NCI-H2171 treated with DMSO at 0.1 percent for 48 hours (cell line): Measurements from ENCODE around the gene GRIN1.

ENCODE experiments used
- DNase-seq: peaks from one replicate; lab custom pipeline; 2025; lab: John Stamatoyannopoulos, UW

GRIN1 gene

DNA sequence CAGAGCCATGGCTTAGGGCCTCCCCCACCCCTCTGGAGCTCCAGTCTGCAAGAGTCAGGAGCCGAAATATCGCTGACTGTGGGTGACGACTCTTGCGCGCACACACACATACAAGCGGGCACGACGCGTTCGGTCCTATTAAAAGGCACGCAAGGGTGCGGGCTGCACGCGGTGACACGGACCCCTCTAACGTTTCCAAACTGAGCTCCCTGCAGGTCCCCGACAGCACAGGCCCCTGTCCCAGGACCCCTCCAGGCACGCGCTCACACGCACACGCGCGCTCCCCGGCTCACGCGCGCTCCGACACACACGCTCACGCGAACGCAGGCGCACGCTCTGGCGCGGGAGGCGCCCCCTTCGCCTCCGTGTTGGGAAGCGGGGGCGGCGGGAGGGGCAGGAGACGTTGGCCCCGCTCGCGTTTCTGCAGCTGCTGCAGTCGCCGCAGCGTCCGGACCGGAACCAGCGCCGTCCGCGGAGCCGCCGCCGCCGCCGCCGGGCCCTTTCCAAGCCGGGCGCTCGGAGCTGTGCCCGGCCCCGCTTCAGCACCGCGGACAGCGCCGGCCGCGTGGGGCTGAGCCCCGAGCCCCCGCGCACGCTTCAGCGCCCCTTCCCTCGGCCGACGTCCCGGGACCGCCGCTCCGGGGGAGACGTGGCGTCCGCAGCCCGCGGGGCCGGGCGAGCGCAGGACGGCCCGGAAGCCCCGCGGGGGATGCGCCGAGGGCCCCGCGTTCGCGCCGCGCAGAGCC, at the start of gene GRIN1:
Gene GRIN1 (plus strand): TSS at position 433 of the 746 bp plus-strand sequence. CDS start 333 bp downstream, outside the sequence.
- DNase-seq = peak; percentile 59

DNA sequence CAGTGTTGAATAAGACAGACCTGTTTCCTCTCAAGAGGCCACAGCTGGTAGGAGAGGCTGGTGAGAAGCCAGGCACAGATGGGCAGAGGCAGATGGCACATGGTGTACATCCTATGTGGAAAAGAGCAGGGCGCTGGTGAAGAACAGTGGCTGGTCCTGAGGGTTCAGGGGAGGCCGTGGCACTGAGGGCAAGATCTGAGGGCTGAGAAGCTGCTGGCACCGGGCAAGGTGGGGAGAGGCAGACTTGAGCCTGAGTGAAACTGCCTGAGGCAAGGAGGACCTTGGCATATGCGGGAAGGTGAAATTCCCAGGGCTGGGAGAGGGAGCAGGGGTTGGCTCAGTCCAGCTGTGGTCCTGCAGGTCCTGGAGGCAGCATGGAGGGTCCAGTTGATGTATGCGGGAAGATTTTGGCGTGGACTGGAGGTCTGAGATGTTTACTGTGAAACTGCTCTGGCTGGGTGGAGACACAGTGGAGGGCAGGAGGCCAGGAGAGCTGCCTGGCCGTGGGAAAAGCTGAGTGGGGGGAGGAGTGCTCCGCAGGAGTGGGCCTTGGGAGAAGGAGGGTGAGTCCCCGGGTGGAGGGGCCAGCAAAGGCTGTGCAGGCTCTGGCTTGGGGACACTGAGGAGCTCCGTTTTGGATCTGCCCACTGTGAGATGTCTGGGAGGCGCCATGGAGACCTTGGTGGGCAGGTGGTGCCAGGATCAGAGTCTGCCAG, 49.6 kb upstream of the GRIN1 start:
- DNase-seq = peak; percentile 89

DNA sequence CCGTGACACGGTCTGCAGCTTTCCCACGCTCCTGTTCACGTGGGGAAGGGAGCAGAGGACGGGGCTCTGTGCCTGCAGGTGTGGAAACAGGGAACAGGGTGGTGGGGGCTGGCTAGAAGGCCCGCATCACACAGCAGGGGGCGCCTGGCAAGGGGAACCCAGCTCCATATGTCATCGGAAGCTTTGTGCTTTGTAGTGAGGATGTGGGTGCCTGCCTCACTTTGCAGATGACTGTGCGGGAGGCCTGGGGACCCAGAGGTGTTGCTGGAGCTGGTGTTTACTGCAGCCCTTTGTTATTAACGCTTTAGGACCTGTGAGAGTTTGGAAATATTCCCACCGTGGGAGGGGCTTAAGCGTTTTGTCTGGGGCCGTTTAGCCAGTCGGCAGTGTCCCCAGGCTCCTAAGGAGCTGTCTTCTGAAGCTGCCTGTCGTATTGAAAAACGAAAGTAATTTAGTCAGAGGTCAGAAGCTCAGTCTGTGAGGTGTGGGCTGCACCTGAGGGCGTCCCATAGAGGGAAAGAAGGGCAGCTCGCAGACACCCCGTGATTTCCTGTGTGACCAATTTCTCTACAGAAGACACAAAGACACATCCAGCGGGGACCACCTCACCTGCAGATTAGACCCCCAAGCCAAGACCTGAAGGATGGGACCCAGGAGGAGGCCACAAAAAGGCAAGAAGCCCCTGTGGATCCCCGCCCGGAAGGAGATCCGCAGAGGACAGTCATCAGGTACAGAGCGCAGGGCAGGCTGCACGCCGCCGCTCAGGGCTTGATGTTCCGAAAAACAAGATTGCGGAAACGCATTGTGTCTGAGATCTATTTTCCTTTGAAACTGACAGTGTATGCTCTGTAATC, 43.1 kb upstream of the GRIN1 start:
- peak; percentile 71 for DNase-seq

DNA sequence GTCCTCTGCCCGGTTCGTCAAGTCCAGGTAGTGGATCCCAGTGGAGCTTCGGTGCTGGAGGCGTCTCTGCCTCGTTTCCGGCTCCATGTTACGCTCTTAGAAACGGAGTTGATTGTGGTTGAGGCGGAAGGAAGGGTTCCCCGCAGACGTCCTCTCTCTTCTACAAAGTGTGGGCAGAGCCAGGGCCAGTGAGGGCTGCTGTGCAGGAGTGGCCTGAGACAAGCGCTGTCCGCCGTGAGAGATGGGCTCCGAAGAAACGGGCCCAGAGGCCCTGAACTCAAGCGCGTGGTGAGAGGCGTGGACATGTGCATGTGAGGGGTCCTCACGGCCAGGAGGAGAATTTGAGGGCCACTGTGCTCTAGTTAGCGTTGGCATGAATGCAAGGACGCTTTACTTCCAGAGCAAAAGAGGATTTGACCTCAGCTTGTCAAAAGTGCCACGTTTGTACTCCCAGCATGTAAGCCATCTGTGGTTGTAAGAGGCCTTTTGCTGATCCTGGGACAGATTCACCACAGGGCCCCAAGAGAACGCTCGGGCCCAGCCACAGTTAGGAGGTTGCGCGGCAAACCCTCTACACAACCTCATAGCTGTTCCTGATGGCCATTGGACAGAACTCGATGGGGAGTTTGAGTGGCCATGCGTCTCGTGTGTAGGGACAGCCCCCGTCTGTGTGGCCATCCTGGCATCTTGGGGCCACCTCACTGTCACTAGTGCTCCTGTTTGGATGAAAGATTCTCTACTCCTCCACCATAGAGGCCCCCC, 42.0 kb upstream of the GRIN1 start:
- no peak for DNase-seq

DNA sequence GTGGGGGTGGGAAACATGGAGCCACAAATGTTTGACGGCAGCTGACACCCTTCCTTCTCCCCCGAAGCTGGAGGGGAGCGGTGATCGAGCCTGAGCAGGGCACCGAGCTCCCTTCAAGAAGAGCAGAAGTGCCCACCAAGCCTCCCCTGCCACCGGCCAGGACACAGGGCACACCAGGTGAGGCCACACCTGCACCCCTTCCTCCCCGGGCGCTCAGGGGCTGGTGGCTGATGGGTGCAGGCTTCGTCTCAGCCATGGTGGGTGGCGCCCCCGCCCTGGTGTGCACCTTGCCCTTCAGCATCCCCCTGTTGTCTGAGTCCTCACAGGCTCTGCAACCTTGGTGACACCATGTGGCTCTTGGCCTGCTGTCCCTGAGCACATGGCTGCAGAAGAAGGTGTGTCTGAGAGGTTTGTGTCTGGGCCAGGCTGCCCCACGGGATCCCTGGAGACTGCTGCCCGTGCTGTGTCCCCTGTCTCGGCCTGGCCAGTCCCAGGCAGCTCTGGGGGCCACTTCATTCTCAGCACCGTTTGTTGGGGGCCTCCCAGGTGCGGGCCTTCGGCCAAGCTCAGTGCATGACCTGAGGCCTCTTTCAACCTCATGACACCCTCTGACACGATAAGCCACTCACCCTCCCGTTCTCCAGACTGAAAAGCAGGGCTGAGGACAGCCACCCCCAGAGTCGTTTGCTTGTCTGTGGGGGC, 41.0 kb upstream of the GRIN1 start:
- no peak for DNase-seq

DNA sequence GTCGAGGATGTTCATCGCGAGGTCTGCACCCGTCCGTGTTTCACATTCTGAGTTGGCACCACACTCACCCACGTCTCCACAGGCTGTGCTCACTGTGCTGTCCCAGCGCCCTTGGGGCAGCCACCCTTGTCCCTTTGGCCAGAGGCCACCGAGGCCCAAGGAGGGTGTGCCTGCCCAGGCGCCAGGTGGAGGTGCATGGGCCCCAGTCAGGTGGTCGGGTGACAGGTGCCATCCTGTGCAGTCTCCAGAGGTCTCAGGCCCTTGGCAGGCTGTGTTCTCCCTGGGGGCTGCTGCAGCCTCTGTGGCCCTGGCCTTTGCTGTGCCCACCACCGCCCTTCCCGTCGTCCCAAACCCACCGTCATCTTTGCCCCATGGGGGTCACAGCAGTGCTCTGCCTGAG, 39.7 kb upstream of the GRIN1 start:
- DNase-seq = no peak

DNA sequence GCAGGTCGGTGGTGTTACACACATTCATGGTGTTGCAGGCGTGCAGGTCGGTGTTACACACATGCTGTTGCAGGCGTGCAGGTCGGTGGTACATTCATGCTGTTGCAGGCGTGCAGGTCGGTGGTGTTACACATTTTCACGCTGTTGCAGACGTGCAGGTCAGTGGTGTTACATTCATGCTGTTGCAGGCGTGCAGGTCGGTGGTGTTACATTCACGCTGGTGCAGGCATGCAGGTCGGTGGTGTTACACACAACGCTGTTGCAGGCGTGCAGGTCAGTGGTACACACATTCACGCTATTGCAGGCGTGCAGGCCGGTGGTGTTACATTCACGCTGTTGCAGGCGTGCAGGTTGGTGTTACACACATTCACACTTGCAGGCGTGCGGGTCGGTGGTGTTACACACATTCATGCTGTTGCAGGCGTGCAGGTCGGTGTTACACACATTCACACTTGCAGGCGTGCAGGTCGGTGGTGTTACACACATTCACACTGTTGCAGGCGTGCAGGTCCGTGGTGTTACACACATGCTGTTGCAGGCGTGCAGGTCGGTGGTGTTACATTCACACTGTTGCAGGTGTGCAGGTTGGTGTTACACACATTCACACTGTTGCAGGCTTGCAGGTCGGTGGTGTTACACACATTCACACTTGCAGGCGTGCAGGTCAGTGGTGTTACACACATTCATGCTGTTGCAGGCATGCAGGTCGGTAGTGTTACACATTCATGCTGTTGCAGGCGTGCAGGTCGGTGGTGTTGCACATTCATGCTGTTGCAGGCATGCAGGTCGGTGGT, 35.6 kb upstream of the GRIN1 start:
- DNase-seq = no peak

DNA sequence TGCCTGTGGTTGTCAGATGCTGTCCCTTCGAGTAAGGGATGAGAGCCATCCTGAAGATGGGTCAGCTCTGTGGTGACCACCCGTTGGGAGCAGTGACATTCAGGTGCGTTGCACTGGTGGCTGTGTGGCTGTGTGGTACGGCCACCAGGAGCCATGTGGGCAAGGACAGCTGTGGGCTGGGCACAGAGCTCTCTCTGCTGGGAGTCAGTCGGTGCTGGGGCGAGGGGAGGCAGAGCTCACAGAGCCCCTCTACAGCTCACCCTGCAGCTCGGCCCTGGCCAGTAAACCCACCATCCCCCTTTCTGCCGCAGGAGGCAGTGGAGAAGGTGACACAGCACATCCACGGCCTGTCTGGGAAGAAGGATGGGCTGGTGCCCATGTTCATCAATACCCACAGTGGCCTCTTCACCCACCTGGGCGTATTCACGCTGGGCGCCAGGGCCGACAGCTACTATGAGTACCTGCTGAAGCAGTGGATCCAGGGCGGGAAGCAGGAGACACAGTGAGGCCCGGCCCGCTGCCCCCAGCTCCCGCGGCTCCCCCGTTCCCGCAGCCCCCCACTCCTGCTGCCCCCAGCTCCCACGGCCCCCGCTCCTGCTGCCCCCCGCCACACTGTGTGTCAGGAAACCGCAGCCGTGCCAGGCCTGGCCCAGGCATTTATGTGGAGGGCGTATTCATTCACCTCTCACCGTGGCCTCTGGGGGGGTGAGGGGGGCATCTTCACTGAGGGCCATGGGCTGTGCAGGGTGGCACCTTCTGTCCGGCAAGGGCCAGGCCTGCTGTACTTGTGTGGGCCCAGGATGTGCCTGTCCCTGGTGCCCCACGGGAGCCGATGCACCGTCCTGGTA, 32.9 kb upstream of the GRIN1 start:
- no peak for DNase-seq

DNA sequence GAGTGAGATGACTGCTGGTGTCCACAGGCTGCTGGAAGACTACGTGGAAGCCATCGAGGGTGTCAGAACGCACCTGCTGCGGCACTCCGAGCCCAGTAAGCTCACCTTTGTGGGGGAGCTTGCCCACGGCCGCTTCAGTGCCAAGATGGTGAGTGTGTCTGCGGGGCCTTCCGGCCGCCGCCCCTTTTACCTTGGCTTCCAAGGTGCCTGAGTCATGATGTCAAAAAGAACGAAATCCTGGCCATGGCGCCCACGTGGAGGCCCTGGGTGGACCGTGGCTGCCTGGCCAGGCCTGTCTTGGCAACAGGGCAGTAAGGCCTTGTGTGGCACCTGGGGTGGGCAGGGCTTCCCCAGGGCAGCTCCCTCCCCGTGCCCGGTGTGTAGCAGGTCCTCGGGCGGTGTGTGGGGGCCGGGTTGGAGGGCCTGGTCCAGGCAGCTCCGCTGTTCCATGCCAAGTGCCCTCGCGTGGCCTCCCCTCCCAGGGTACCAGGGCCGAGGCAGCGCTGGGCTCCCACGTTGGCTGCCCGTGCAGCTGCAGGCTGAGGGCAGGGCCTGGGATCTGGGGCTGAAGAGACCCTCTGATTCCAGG, 32.2 kb upstream of the GRIN1 start:
- no peak for DNase-seq

DNA sequence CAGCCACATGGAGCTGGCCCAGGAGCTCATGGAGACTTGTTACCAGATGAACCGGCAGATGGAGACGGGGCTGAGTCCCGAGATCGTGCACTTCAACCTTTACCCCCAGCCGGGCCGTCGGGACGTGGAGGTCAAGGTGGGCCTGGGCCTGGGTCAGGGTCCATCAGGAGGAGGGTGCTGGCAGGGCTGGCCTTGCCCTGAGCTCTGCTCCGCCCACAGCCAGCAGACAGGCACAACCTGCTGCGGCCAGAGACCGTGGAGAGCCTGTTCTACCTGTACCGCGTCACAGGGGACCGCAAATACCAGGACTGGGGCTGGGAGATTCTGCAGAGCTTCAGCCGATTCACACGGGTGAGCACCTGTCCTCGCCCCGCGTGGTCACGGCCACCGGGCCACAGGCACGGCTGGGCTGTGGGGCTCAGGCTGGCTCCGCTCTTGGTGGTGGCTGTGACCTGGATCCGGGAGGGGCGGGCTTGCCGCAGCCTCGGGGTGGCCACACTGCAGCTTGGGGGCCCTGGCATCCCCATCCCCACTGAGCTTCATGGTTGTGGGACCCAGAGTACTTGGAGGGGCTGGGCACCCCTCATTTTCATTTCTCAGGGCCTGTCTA, 31.5 kb upstream of the GRIN1 start:
- DNase-seq = no peak

DNA sequence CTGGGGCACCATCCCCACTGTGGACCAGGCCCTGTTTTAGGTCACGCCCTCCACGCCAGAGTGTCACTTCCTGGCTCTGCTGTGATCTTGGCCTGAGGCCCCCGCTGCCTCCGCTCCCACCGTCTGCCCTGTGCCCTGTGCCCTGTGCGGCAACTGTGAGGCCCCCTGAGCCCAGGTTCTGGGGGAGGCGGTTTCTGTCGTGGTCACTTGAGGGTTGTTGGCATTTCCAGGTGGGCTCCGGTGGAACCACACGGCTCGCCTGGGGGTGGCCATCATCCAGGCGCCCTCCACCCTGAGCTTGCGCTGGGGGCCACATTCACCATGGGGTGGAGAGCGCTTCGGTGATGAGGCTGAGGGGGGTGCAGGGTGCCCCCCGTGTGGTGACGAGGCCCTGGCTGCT, 31.0 kb upstream of the GRIN1 start:
- DNase-seq = no peak

DNA sequence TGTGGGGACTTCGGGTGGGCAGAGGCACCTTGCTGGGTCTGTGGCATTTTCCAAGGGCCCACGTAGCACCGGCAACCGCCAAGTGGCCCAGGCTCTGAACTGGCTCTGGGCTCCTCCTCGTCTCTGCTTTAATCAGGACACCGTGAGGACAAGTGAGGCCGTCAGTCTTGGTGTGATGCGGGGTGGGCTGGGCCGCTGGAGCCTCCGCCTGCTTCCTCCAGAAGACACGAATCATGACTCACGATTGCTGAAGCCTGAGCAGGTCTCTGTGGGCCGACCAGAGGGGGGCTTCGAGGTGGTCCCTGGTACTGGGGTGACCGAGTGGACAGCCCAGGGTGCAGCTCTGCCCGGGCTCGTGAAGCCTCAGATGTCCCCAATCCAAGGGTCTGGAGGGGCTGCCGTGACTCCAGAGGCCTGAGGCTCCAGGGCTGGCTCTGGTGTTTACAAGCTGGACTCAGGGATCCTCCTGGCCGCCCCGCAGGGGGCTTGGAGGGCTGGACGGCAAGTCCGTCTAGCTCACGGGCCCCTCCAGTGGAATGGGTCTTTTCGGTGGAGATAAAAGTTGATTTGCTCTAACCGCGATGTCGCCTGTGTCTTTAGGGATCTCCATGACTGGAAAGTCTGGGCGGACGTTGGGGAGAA, 30.2 kb upstream of the GRIN1 start:
- DNase-seq = no peak

DNA sequence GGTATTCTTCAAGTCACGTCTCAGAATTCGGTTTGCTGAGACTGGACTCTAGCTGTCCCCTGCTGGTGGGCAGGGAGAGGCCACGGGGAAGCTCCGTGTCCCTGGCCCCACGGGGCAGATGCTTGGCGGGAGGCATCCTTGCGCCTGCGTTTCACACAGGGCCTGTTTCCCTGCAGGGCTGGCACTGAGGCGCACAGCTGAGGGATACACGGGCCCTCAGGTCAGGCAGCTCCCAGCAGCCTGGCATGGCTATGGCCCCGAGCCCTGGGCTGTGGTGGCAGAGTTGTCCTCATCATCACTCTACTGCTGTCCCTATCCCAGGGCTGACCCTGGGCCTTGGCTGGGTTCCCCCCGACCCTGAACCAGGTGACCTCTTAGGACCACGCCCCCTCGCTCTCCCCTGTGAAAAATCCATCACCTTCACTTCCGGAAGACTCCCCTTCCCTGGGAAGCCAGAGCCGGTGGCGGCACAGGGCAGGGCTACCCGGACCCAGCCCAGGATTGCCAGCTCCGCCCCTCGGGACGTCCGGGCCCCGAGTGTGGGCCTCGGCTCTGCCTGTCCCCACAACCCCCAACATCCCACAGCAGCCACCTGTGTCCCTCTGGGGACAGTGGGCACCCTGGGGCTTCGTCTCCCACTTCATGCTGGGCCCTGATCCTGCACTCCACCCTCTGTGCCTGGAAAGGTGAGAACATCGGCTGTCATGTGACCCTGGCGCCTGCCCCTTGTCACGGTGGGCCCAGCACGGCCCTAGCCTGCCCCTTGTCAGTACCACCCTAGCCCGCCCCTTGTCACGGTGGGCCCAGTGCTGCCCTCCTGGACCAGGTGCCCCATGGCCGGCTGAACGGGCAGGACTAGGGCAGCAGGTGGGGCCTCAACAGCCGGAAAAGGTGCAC, 29.5 kb upstream of the GRIN1 start:
- DNase-seq = no peak

DNA sequence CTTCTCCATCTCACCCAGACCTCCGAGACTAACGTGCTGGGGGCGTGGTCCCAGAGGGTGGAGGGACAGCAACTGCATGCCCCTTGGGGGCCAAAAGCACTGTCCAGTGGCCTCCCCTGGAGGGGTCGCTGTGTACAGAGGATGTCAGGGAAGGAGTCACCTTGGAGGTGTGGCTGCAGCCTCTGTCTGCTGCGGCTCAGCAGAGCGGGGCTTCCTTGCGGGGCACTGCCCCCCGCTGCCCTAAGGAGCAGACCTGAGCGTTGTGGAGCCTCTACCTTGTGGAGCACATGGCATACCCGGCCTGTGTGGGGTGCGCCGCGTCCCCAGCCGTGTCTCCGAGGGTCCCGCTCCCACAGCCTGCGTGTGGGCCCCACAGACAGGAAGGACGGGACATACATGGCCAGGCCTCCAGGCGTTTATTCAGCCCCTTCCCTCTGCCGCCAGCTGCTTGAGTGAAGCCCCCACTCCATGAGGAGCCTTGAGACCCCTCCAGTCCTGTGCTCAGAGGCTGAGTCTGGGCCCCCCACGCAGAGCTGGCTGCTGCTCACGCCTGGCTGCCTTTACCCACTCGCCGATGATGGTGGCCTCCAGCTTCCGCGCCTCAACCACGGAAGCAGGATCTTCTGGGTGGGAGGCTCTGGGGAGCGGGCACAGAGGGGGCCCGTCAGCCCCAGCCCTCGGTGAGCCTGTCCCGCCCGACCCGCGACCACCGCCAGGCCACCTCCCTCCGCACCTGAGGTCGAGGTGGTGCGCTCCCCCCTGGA, 28.6 kb upstream of the GRIN1 start:
- no peak for DNase-seq

DNA sequence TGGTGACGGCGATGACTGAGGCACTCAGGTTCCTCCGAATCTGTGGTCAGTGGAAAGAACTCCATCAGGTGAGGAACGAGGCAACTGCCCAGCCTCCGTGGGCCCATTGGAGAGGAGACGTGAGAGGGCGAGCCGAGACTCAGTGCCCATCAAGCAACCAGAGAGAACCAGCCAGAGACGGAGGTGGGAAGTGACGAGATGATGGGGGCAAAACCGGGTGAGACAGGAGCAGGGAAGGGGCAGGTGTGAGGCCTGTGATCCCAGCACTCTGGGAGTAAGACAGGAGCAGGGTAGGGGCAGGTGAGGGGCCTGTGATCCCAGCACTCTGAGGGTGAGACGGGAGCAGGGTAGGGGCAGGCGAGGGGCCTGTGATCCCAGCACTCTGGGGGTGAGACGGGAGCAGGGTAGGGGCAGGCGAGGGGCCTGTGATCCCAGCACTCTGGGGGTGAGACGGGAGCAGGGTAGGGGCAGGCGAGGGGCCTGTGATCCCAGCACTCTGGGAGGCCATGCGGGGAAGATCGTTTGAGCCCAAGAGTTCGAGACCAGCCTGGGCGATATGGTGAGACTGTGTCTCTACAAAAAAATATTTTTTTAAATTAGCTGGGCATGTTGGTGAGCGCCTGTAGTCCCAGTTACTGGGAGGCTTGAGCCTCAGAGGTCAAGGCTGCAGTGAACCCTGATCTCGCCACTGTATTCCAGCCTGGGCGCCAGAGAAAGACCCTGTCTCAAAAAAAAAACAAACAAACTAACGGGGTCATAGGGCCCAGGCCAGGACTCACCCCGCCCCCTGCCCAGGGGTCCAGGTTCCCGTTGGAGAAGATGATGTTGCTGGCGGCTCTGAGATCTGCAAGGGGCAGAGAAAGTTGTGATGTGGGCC, 27.8 kb upstream of the GRIN1 start:
- DNase-seq = no peak
